Measurements from ENCODE around the gene ELMO1.

GRCh38 chr7:37229381-37229780, 219.3 kb downstream of the ELMO1 start:
- TF ChIP-seq CTCF (IDR thresholded peaks at IDR 0.05), result no peak
- no peak for TF ChIP-seq POLR2AphosphoS5 (IDR thresholded peaks at IDR 0.05)
- no peak for TF ChIP-seq POLR2A (IDR thresholded peaks at IDR 0.05; ENCODE audit: low read depth)
